ENCODE measurements around the gene KCTD10. TPM values are rescaled to one million over a fixed set of nuclear protein-coding genes. Genes with fewer than 3 reads are reported as not detected.

The KCTD10 gene
- total RNA-seq, 1 experiment from 2014 or later = 55.2 TPM

DNA sequence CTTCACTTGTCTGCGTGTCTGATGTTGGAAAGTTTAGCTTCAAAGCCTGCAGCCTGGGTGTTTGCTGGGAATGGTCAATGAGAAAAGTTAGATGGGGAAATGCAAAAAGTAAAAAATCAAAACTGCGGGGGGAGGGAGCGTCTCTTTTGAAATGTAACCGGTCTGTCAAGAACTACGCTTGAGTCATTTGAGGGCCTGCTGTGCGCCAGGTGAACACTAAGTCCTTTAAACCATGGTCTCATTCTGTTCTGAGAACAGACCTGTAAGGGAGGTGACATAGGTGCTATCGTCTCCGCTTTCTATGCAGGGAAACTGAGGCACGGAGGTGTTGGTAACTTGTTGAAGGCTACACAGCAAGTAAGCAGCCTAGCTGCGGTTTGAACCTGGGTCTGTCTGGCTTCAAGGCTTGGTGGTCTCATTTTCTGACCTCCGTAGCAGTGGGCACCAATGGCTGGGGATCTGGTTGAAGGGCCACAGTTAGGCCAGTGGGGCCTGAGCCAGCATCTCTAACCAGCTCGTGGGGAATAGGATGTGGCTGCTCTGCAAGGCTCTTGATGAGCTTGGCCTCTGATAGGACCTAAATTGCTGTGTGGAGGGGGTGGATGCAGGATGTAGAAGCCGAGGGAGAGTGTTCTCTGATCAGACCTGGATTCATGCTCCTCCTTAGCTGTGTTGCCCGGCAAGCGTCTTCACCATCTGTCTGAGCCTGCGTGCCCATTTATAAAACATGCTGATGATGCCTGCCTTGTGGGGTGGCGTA is 41.5 kb downstream of the KCTD10 start:
- Histone ChIP-seq H3K4me1 (ENCODE audit: control insufficient read depth, insufficient read depth, low read length) (no peaks in the 10 kb centered on the region), H3K4me3 (ENCODE audit: low read depth in 2 of 2, low read length in 2 of 2) (no peak overlapping the region), H3K9me3 (ENCODE audit: control insufficient read depth, insufficient read depth, low read depth, low read length) (no peaks in the 10 kb centered on the region), H3K27ac (ENCODE audit: low read length) (no peak overlapping the region), H3K27me3 (ENCODE audit: control insufficient read depth, insufficient read depth, low read length) (no peaks in the 10 kb centered on the region), H3K36me3 (ENCODE audit: control insufficient read depth, insufficient read depth, low read length) (no peaks in the 10 kb centered on the region)
- POLR2A ChIA-PET = interaction anchor here (0.6 kb wide), 1 partner anchor 756 kb away, joined by 4 read pairs; no protein-coding TSS in a partner anchor
- intact Hi-C loops (cut with micrococcal nuclease; ENCODE audit: unreplicated experiment) (loop anchor here (10.0 kb wide), 1 partner anchor 339 kb away; no protein-coding TSS in a partner anchor), in situ Hi-C loops (cut with HindIII; ENCODE audit: low pct_unique_long_range_greater_than_20kb, low sequenced_read_pairs) (no loop called here)
- ATAC-seq = no peak
- no peak for DNase-seq (ENCODE audit: low read depth, low spot score)
- CTCF ChIA-PET = no interaction called here
- BruUV-seq (replicated peaks) = no TSS peak
- TF ChIP-seq TCF7L2 (IDR thresholded peaks at IDR 0.05; ENCODE audit: low read depth, low read length) (no peak), POLR2AphosphoS5 (IDR thresholded peaks at IDR 0.05; ENCODE audit: low read depth, low read length) (no peak), REST (IDR thresholded peaks at IDR 0.05; ENCODE audit: insufficient read depth in 1 of 2, low read depth in 2 of 2, low read length in 1 of 2) (no peak), SIN3A (IDR thresholded peaks at IDR 0.05; ENCODE audit: borderline replicate concordance, insufficient read depth, low read depth, low read length) (no peak)
- TF ChIP-seq, protein P1, sequence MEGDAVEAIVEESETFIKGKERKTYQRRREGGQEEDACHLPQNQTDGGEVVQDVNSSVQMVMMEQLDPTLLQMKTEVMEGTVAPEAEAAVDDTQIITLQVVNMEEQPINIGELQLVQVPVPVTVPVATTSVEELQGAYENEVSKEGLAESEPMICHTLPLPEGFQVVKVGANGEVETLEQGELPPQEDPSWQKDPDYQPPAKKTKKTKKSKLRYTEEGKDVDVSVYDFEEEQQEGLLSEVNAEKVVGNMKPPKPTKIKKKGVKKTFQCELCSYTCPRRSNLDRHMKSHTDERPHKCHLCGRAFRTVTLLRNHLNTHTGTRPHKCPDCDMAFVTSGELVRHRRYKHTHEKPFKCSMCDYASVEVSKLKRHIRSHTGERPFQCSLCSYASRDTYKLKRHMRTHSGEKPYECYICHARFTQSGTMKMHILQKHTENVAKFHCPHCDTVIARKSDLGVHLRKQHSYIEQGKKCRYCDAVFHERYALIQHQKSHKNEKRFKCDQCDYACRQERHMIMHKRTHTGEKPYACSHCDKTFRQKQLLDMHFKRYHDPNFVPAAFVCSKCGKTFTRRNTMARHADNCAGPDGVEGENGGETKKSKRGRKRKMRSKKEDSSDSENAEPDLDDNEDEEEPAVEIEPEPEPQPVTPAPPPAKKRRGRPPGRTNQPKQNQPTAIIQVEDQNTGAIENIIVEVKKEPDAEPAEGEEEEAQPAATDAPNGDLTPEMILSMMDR (IDR thresholded peaks at IDR 0.05) = no peak

DNA sequence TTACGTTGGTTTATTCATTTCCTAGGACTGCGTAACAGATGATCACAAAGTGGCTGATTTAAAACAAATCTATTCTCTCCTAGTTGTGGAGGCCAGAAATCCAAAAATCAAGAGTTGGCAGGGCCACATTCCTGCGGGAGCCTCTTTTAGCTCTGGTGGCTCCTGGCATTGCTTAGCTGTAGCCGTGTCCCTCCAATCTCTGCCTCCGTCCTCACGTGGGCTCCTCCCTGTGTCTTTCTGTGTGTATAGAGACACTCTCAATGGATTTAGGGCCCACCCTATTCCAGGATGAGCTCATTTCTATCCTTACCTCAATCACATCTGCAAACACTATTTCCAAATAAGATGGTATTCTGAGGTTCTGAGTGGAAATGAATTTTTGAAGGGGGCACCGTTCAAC is 42.5 kb downstream of the KCTD10 start:
- DNase-seq (ENCODE audit: low read depth, low spot score) (no peak), ATAC-seq (no peak)
- TF ChIP-seq REST (IDR thresholded peaks at IDR 0.05; ENCODE audit: insufficient read depth in 1 of 2, low read depth in 2 of 2, low read length in 1 of 2) = no peak
- no peak for TF ChIP-seq TCF7L2 (IDR thresholded peaks at IDR 0.05; ENCODE audit: low read depth, low read length)
- TF ChIP-seq POLR2AphosphoS5 (IDR thresholded peaks at IDR 0.05; ENCODE audit: low read depth, low read length) = no peak
- TF ChIP-seq, protein P1 (IDR thresholded peaks at IDR 0.05) = no peak
- no peak for TF ChIP-seq SIN3A (IDR thresholded peaks at IDR 0.05; ENCODE audit: borderline replicate concordance, insufficient read depth, low read depth, low read length)
- H3K9me3 ChIP-seq (ENCODE audit: control insufficient read depth, insufficient read depth, low read depth, low read length) = no peaks in the 10 kb centered on the region
- no peaks in the 10 kb centered on the region for H3K4me1 ChIP-seq (ENCODE audit: control insufficient read depth, insufficient read depth, low read length)
- no peak overlapping the region for H3K27ac ChIP-seq (ENCODE audit: low read length)
- H3K27me3 ChIP-seq (ENCODE audit: control insufficient read depth, insufficient read depth, low read length) = no peaks in the 10 kb centered on the region
- POLR2A ChIA-PET = no interaction called here
- intact Hi-C loops (cut with micrococcal nuclease; ENCODE audit: unreplicated experiment) = loop anchor here (10.0 kb wide), 1 partner anchor 340 kb away; no protein-coding TSS in a partner anchor
- in situ Hi-C loops (cut with HindIII; ENCODE audit: low pct_unique_long_range_greater_than_20kb, low sequenced_read_pairs) = no loop called here
- CTCF ChIA-PET = interaction anchor here (0.6 kb wide), 1 partner anchor 44 kb away, joined by 3 read pairs; no protein-coding TSS in a partner anchor
- no peaks in the 10 kb centered on the region for H3K36me3 ChIP-seq (ENCODE audit: control insufficient read depth, insufficient read depth, low read length)
- BruUV-seq (replicated peaks) = no TSS peak
- H3K4me3 ChIP-seq (ENCODE audit: low read depth in 2 of 2, low read length in 2 of 2) = no peak overlapping the region

Measured in Panc1 (cell line).